Neuronal stem cell (in vitro differentiated cells): ENCODE measurements around the gene MAP3K5.

Source experiments
- DNase-seq: peaks from one replicate; pipeline ENCODE4 v3.0.0-alpha.2; 2013; ENCODE audit warnings: low spot score
- H2AFZ ChIP-seq: one replicate; pipeline ENCODE4 v1.6.1; 2013; ENCODE audit warnings: mild to moderate bottlenecking, low read length, inconsistent platforms
- H2AK5ac ChIP-seq: 2 replicates; pipeline ENCODE4 v1.6.1; 2013; ENCODE audit warnings: low read depth, mild to moderate bottlenecking, inconsistent platforms, low read length, moderate library complexity, mixed read lengths
- H2BK120ac ChIP-seq: 2 replicates; pipeline ENCODE4 v1.6.1; 2013; ENCODE audit warnings: low read depth, mild to moderate bottlenecking, inconsistent platforms, low read length, moderate library complexity, mixed read lengths
- H2BK12ac ChIP-seq: one replicate; pipeline ENCODE4 v1.6.1; 2013; ENCODE audit warnings: low read length, inconsistent platforms
- H2BK15ac ChIP-seq: 2 replicates; pipeline ENCODE4 v1.6.1; 2013; ENCODE audit warnings: mild to moderate bottlenecking, low read length, inconsistent platforms, mixed read lengths
- H2BK5ac ChIP-seq: one replicate; pipeline ENCODE4 v1.6.1; 2013; ENCODE audit warnings: inconsistent platforms, mild to moderate bottlenecking, low read length, moderate library complexity
- H3K14ac ChIP-seq: one replicate; pipeline ENCODE4 v1.6.1; 2013; ENCODE audit warnings: low read length, inconsistent platforms
- H3K18ac ChIP-seq: 2 replicates; pipeline ENCODE4 v1.6.1; 2013; ENCODE audit warnings: low read length, inconsistent platforms
- H3K23ac ChIP-seq: 2 replicates; pipeline ENCODE4 v1.6.1; 2013; ENCODE audit warnings: low read depth, mild to moderate bottlenecking, mixed read lengths, low read length, inconsistent platforms; ENCODE audit not compliant: poor library complexity
- H3K27ac ChIP-seq: replicated peaks from 3 replicates; pipeline ENCODE4 v1.5.1; 2013; ENCODE audit warnings: low read length, inconsistent platforms
- H3K27me3 ChIP-seq, 3 experiments: 2 replicates each; pipeline ENCODE4 v1.6.1; 2013; ENCODE audit warnings: low read length in 3 of 3, mild to moderate bottlenecking in 2 of 3, inconsistent platforms in 1 of 3, low read depth in 1 of 3, mixed read lengths in 1 of 3, moderate library complexity in 1 of 3; ENCODE audit not compliant: control insufficient read depth in 3 of 3, insufficient read depth in 3 of 3
- H3K36me3 ChIP-seq, 2 donors: replicated peaks in 1 of 2; 2 replicates each; pipeline ENCODE4 v1.6.1; 2013; ENCODE audit warnings: low read length in 2 of 2; ENCODE audit not compliant: control insufficient read depth in 2 of 2, insufficient read depth in 2 of 2
- H3K4ac ChIP-seq: 2 replicates; pipeline ENCODE4 v1.6.1; 2013; ENCODE audit warnings: inconsistent platforms, mild to moderate bottlenecking, low read length, moderate library complexity
- H3K4me1 ChIP-seq, 2 donors: 1 replicate in 1 of 2; 2 replicates in 1 of 2; pipeline ENCODE4 v1.6.1; 2013; ENCODE audit warnings: low read length in 2 of 2, low read depth in 1 of 2; ENCODE audit not compliant: control insufficient read depth in 2 of 2, insufficient read depth in 1 of 2
- H3K4me2 ChIP-seq: one replicate; pipeline ENCODE4 v1.6.1; 2013; ENCODE audit warnings: mild to moderate bottlenecking, low read length, inconsistent platforms; ENCODE audit not compliant: insufficient read depth, poor library complexity, severe bottlenecking
- H3K4me3 ChIP-seq, 2 donors: 2 replicates each; pipeline ENCODE4 v1.5.1; 2013; ENCODE audit warnings: low read length in 2 of 2, mild to moderate bottlenecking in 2 of 2, inconsistent platforms in 1 of 2, moderate library complexity in 1 of 2
- H3K79me1 ChIP-seq: one replicate; pipeline ENCODE4 v1.6.1; 2013; ENCODE audit warnings: low read depth, mild to moderate bottlenecking, inconsistent platforms, low read length, moderate library complexity
- H3K9ac ChIP-seq: one replicate; pipeline ENCODE4 v1.6.1; 2013; ENCODE audit warnings: mild to moderate bottlenecking, low read depth, low read length, inconsistent platforms; ENCODE audit not compliant: poor library complexity
- H3K9me3 ChIP-seq, 2 donors: replicated peaks in 1 of 2; 2 replicates each; pipeline versions ENCODE3 to v1.6.1; 2013; ENCODE audit warnings: low read length in 2 of 2, mild to moderate bottlenecking in 2 of 2, inconsistent platforms in 1 of 2, low read depth in 1 of 2, mixed read lengths in 1 of 2, moderate library complexity in 1 of 2; ENCODE audit not compliant: control insufficient read depth in 2 of 2, insufficient read depth in 1 of 2
- H4K8ac ChIP-seq: one replicate; pipeline ENCODE4 v1.6.1; 2013; ENCODE audit warnings: low read depth, mild to moderate bottlenecking, inconsistent platforms, low read length, moderate library complexity
- H4K91ac ChIP-seq: one replicate; pipeline ENCODE4 v1.6.1; 2013; ENCODE audit warnings: low read length, low read depth, mild to moderate bottlenecking, inconsistent platforms; ENCODE audit not compliant: poor library complexity
- WGBS, 2 donors: extraction: QIAGEN DNeasy Blood & Tissue Kit; methylation state at CpG; one replicate each; pipeline ENCODE4 v1.1.7; 2013; ENCODE audit warnings: missing lambda C conversion rate in 2 of 2, mixed read lengths in 1 of 2; ENCODE audit not compliant: insufficient read length in 2 of 2, insufficient replicate concordance in 1 of 2; ENCODE audit errors: extremely low coverage in 2 of 2; 5-methylcytosine and 5-hydroxymethylcytosine counted together

Gene MAP3K5

GRCh38 chr6:136659991-136660499 lies 132.2 kb downstream of the MAP3K5 start:
- Histone ChIP-seq H2BK12ac (no peak overlapping the region), H2BK120ac (no peak overlapping the region), H3K4me3 (no peak overlapping the region), H2AFZ (no peak overlapping the region), H3K4me2 (no peak overlapping the region), H2BK5ac (no peak overlapping the region), H2AK5ac (no peak overlapping the region), H3K23ac (no peak overlapping the region), H4K8ac (no peak overlapping the region), H4K91ac (no peak overlapping the region), H3K4ac (no peak overlapping the region), H3K27ac (no peak overlapping the region), H3K9ac (no peak overlapping the region), H3K79me1 (no peaks in the 10 kb centered on the region), H3K4me1 (no peaks in the 10 kb centered on the region), H3K27me3 (no peaks in the 10 kb centered on the region), H3K9me3 (no peaks in the 10 kb centered on the region), H3K18ac (no peak overlapping the region), H3K14ac (no peak overlapping the region), H2BK15ac (no peak overlapping the region), H3K36me3 (no peaks in the 10 kb centered on the region)
- no peak for DNase-seq
- WGBS, 2 donors = no CpG with 5 or more reads among the region's 6 CpGs

GRCh38 chr6:136658711-136659110 lies 133.6 kb downstream of the MAP3K5 start:
- H3K4ac ChIP-seq = no peak overlapping the region
- H3K27me3 ChIP-seq = no peaks in the 10 kb centered on the region
- no peak overlapping the region for H4K91ac ChIP-seq
- no peak overlapping the region for H2BK15ac ChIP-seq
- no peak overlapping the region for H3K9ac ChIP-seq
- H2AK5ac ChIP-seq = no peak overlapping the region
- H3K18ac ChIP-seq = no peak overlapping the region
- DNase-seq = no peak
- H3K79me1 ChIP-seq = no peaks in the 10 kb centered on the region
- H3K4me1 ChIP-seq = no peaks in the 10 kb centered on the region
- no peak overlapping the region for H3K4me3 ChIP-seq
- H3K27ac ChIP-seq = no peak overlapping the region
- WGBS, 2 donors = no CpG with 5 or more reads among the region's 2 CpGs
- no peak overlapping the region for H2AFZ ChIP-seq
- H3K4me2 ChIP-seq = no peak overlapping the region
- no peak overlapping the region for H2BK12ac ChIP-seq
- H3K36me3 ChIP-seq = no peaks in the 10 kb centered on the region
- H3K9me3 ChIP-seq = no peaks in the 10 kb centered on the region
- H2BK120ac ChIP-seq = no peak overlapping the region
- H3K14ac ChIP-seq = no peak overlapping the region
- H4K8ac ChIP-seq = no peak overlapping the region
- H2BK5ac ChIP-seq = no peak overlapping the region
- H3K23ac ChIP-seq = no peak overlapping the region

GRCh38 chr6:136657666-136658065 lies 134.6 kb downstream of the MAP3K5 start:
- Histone ChIP-seq H2BK15ac (no peak overlapping the region), H3K4me3 (no peak overlapping the region), H3K4ac (no peak overlapping the region), H3K4me1 (no peaks in the 10 kb centered on the region), H4K91ac (no peak overlapping the region), H2AK5ac (no peak overlapping the region), H4K8ac (no peak overlapping the region), H3K27ac (no peak overlapping the region), H2BK12ac (no peak overlapping the region), H2BK5ac (no peak overlapping the region), H3K4me2 (no peak overlapping the region), H3K14ac (no peak overlapping the region), H3K79me1 (no peaks in the 10 kb centered on the region), H3K18ac (no peak overlapping the region), H3K9ac (no peak overlapping the region), H2BK120ac (no peak overlapping the region), H2AFZ (no peak overlapping the region), H3K23ac (no peak overlapping the region), H3K27me3 (no peaks in the 10 kb centered on the region), H3K36me3 (no peaks in the 10 kb centered on the region), H3K9me3 (no peaks in the 10 kb centered on the region)
- no CpG with 5 or more reads among the region's 4 CpGs for WGBS, 2 donors
- DNase-seq = no peak

- no peak overlapping the region for H4K91ac ChIP-seq
- no peaks in the 10 kb centered on the region for H3K36me3 ChIP-seq
- no peak overlapping the region for H3K23ac ChIP-seq
- no peak overlapping the region for H3K9ac ChIP-seq
- H3K4me3 ChIP-seq = no peak overlapping the region
- no peak overlapping the region for H2AK5ac ChIP-seq
- H2AFZ ChIP-seq = no peak overlapping the region
- H2BK5ac ChIP-seq = no peak overlapping the region
- H3K18ac ChIP-seq = no peak overlapping the region
- no peak for DNase-seq
- H3K4me1 ChIP-seq = no peaks in the 10 kb centered on the region
- no peak overlapping the region for H3K14ac ChIP-seq
- H3K4ac ChIP-seq = no peak overlapping the region
- H4K8ac ChIP-seq = no peak overlapping the region
- H2BK12ac ChIP-seq = no peak overlapping the region
- H3K79me1 ChIP-seq = no peaks in the 10 kb centered on the region
- no peak overlapping the region for H2BK15ac ChIP-seq
- no CpG with 5 or more reads among the region's 1 CpG for WGBS, 2 donors
- H3K27me3 ChIP-seq = no peaks in the 10 kb centered on the region
- no peaks in the 10 kb centered on the region for H3K9me3 ChIP-seq
- H3K4me2 ChIP-seq = no peak overlapping the region
- no peak overlapping the region for H2BK120ac ChIP-seq
- H3K27ac ChIP-seq = no peak overlapping the region
Measured at GRCh38 chr6:136656121-136656520, 136.2 kb downstream of the MAP3K5 start.
